CD14-positive monocyte (primary cell): ENCODE results near the gene SGK1. TPM values are rescaled to one million over a fixed set of nuclear protein-coding genes. Genes with fewer than 3 reads are reported as not detected.
"Not testable (repeated sequence)": the region's sequence is repeated elsewhere in the genome, so short reads cannot be mapped to it uniquely, and the experiment has no call there.

Source experiments
- DNase-seq, 3 donors: peaks; one replicate each; pipeline ENCODE4 v3.0.0-alpha.2; 2011 to 2022
- H2AFZ ChIP-seq: 2 replicates; pipeline ENCODE4 v1.6.0; 2012; ENCODE audit warnings: mild to moderate bottlenecking, low read depth, low read length, inconsistent platforms; ENCODE audit not compliant: insufficient read depth, poor library complexity, severe bottlenecking
- H3K27ac ChIP-seq, 2 donors: 1 replicate in 1 of 2; 2 replicates in 1 of 2; pipeline ENCODE4 v1.5.1; 2012 to 2013; ENCODE audit warnings: low read length in 2 of 2, control low read depth in 1 of 2, inconsistent platforms in 1 of 2, low read depth in 1 of 2, mild to moderate bottlenecking in 1 of 2
- H3K27me3 ChIP-seq, 2 donors: one replicate each; pipeline versions ENCODE4 v1.6.0 to v1.6.1; 2011 to 2013; ENCODE audit warnings: low read length in 2 of 2; ENCODE audit not compliant: control insufficient read depth in 2 of 2, insufficient read depth in 2 of 2
- H3K36me3 ChIP-seq, 2 donors: replicated peaks in 1 of 2; 1 replicate in 1 of 2; 2 replicates in 1 of 2; pipeline versions ENCODE4 v1.5.1 to v1.6.1; 2012 to 2013; ENCODE audit warnings: low read length in 2 of 2, control low read depth in 1 of 2, inconsistent platforms in 1 of 2, mild to moderate bottlenecking in 1 of 2; ENCODE audit not compliant: insufficient read depth in 2 of 2, control insufficient read depth in 1 of 2
- H3K4me1 ChIP-seq, 2 donors: 1 replicate in 1 of 2; 2 replicates in 1 of 2; pipeline versions ENCODE4 v1.5.1 to v1.6.1; 2012 to 2013; ENCODE audit warnings: low read length in 2 of 2, control low read depth in 1 of 2, inconsistent platforms in 1 of 2, mild to moderate bottlenecking in 1 of 2, moderate library complexity in 1 of 2; ENCODE audit not compliant: insufficient read depth in 2 of 2, control insufficient read depth in 1 of 2
- H3K4me2 ChIP-seq: replicated peaks from 2 replicates; pipeline ENCODE3; 2012; ENCODE audit warnings: low read length, moderate library complexity, mild to moderate bottlenecking; ENCODE audit not compliant: poor library complexity, severe bottlenecking; ENCODE audit errors: extremely low read depth
- H3K4me3 ChIP-seq, 3 experiments: fragments of 200-600 bp in 1 of 3; sonication (generic) in 1 of 3; replicated peaks in 1 of 3; 1 replicate in 2 of 3; 2 replicates in 1 of 3; pipeline ENCODE4 v1.5.1; 2011 to 2013; ENCODE audit warnings: low read length in 3 of 3, mild to moderate bottlenecking in 3 of 3, control low read depth in 2 of 3, low read depth in 2 of 3, inconsistent platforms in 1 of 3, moderate library complexity in 1 of 3
- H3K79me2 ChIP-seq: 2 replicates; pipeline ENCODE4 v1.6.0; 2012; ENCODE audit warnings: mild to moderate bottlenecking, control low read depth, inconsistent platforms, low read length, moderate library complexity; ENCODE audit not compliant: insufficient read depth
- H3K9ac ChIP-seq: 2 replicates; pipeline ENCODE4 v1.6.0; 2017; ENCODE audit warnings: low read length, mild to moderate bottlenecking; ENCODE audit not compliant: insufficient read depth, poor library complexity, severe bottlenecking
- H3K9me3 ChIP-seq, 2 donors: replicated peaks in 1 of 2; 1 replicate in 1 of 2; 2 replicates in 1 of 2; pipeline versions ENCODE4 v1.5.1 to v1.6.1; 2012 to 2013; ENCODE audit warnings: low read length in 2 of 2, control low read depth in 1 of 2; ENCODE audit not compliant: control insufficient read depth in 1 of 2, insufficient read depth in 1 of 2
- H4K20me1 ChIP-seq: 2 replicates; pipeline ENCODE4 v1.6.0; 2012; ENCODE audit warnings: mild to moderate bottlenecking, low read length, control low read depth, moderate library complexity; ENCODE audit not compliant: insufficient read depth
- H3K27ac Mint-ChIP-seq, 7 donors: one replicate each; pipeline ENCODE4 v1.8.0; 2020; ENCODE audit warnings: mild to moderate bottlenecking in 7 of 7, mixed read lengths in 7 of 7, moderate library complexity in 6 of 7, inconsistent platforms in 2 of 7
- H3K27me3 Mint-ChIP-seq, 3 donors: one replicate each; pipeline ENCODE4 v1.8.0; 2021 to 2022; ENCODE audit warnings: low read depth in 3 of 3, mild to moderate bottlenecking in 3 of 3, mixed read lengths in 3 of 3, moderate library complexity in 3 of 3, inconsistent platforms in 1 of 3
- H3K36me3 Mint-ChIP-seq, 2 donors: one replicate each; pipeline ENCODE4 v1.8.0; 2020; ENCODE audit warnings: mixed read lengths in 2 of 2, inconsistent platforms in 1 of 2, mild to moderate bottlenecking in 1 of 2
- H3K4me1 Mint-ChIP-seq: one replicate; pipeline ENCODE4 v1.8.0; 2020; ENCODE audit warnings: mild to moderate bottlenecking, mixed read lengths
- H3K4me3 Mint-ChIP-seq, 2 donors: one replicate each; pipeline ENCODE4 v1.8.0; 2020; ENCODE audit warnings: mild to moderate bottlenecking in 2 of 2, mixed read lengths in 2 of 2, moderate library complexity in 1 of 2
- H3K9me3 Mint-ChIP-seq, 7 donors: one replicate each; pipeline ENCODE4 v1.8.0; 2020 to 2022; ENCODE audit warnings: mixed read lengths in 7 of 7, mild to moderate bottlenecking in 6 of 7, moderate library complexity in 6 of 7, inconsistent platforms in 2 of 7
- CTCF ChIP-seq: fragments of 200-600 bp; IDR thresholded peaks from one replicate; pipeline ENCODE4 v1.8.0; 2022; ENCODE audit warnings: antibody characterized with exemption, mild to moderate bottlenecking
- WGBS: methylation state at CpG from one replicate; pipeline ENCODE4 v1.1.5; 2013; ENCODE audit warnings: missing lambda C conversion rate; ENCODE audit not compliant: insufficient coverage; 5-methylcytosine and 5-hydroxymethylcytosine counted together
- intact Hi-C, 2 donors: fragments of 100-400 bp; cut with micrococcal nuclease; formaldehyde crosslinking; loops; one replicate each; pipeline versions ENCODE4 v1.15.0 to v1.15.1; 2023
- polyA plus RNA-seq, 3 donors: library from polyadenylated mRNA; depleted of rRNA in 1 of 3; unstranded in 2 of 3; stranded (reverse) in 1 of 3; fragments of 300-500 nt in 2 of 3; fragments of >200 nt in 1 of 3; fragmentation: Illumina TruSeq in 2 of 3; gene quantifications; 1 replicate in 2 of 3; 2 replicates in 1 of 3; pipeline ENCODE4 v1.2.3, GENCODE V29; 2012 to 2021

The SGK1 gene
- polyA plus RNA-seq, 3 donors, result 373 to 419 (median 407) TPM

- H2AFZ ChIP-seq, result no peak overlapping the region
- H3K4me3 ChIP-seq, result no peak overlapping the region
- peaks cover 23 to 27% of the 10 kb centered on the region in 2 donors for H3K4me1 ChIP-seq
- no peak overlapping the region for H3K9ac ChIP-seq
- H3K9me3 Mint-ChIP-seq, result no peaks in the 10 kb centered on the region
- H3K27me3 Mint-ChIP-seq, result peaks cover 0 to 1% (median 1%) of the 10 kb centered on the region in 3 donors
- no peak for DNase-seq
- H3K79me2 ChIP-seq, result no peaks in the 10 kb centered on the region
- H3K36me3 ChIP-seq, result no peaks in the 10 kb centered on the region
- no peak overlapping the region for H3K4me3 Mint-ChIP-seq
- intact Hi-C loops, result no loop called here
- no peaks in the 10 kb centered on the region for H3K27me3 ChIP-seq
- H3K27ac Mint-ChIP-seq, result no peak overlapping the region
- H3K27ac ChIP-seq, result no peak overlapping the region
- WGBS, result 100% methylated on average over 1 of the region's 6 CpGs
- no peaks in the 10 kb centered on the region for H4K20me1 ChIP-seq
- no peaks in the 10 kb centered on the region for H3K9me3 ChIP-seq
- no peaks in the 10 kb centered on the region for H3K36me3 Mint-ChIP-seq
- H3K4me1 Mint-ChIP-seq, result peaks cover 30% of the 10 kb centered on the region
- no peak overlapping the region for H3K4me2 ChIP-seq
- no peak for TF ChIP-seq CTCF
These were observed 36.5 kb downstream of the SGK1 start for GRCh38 chr6:134281388-134281787.

GRCh38 chr6:134278000-134278399 lies 39.9 kb downstream of the SGK1 start:
- intact Hi-C loops, result loop anchor here in 1 of 2 donors (5.0 kb wide), 1 partner anchor 36 kb away; no protein-coding TSS in a partner anchor

GRCh38 chr6:134276891-134277377 lies 41.0 kb downstream of the SGK1 start:
- Mint-ChIP-seq H3K4me3 (peak overlapping the region; percentile 27 to 73), H3K4me1 (peaks cover 39% of the 10 kb centered on the region), H3K27ac (peak overlapping the region; percentile 91 to 99 (median 97))
- H3K36me3 Mint-ChIP-seq, H3K9me3 ChIP-seq, H3K79me2 ChIP-seq, H3K9me3 Mint-ChIP-seq, H3K36me3 ChIP-seq, H3K27me3 Mint-ChIP-seq, H3K27me3 ChIP-seq, H4K20me1 ChIP-seq: not testable (repeated sequence)
- no CpG with 5 or more reads among the region's 4 CpGs for WGBS
- intact Hi-C loops, result loop anchor here in 1 of 2 donors (5.0 kb wide), 1 partner anchor 35 kb away; no protein-coding TSS in a partner anchor
- Histone ChIP-seq H3K4me2 (peak overlapping the region; percentile 53), H3K4me1 (peaks cover 34 to 40% of the 10 kb centered on the region in 2 donors), H3K27ac (peak overlapping the region; percentile 87 to 88), H2AFZ (peak overlapping the region; percentile 30), H3K4me3 (peak overlapping the region in 1 of 3 experiments; percentile 34), H3K9ac (peak overlapping the region; percentile 35)
- DNase-seq, result peak; percentile 22 to 39 (median 38)

More at GRCh38 chr6:134278000-134278399, 39.9 kb downstream of the SGK1 start:
- Mint-ChIP-seq H3K9me3 (no peaks in the 10 kb centered on the region), H3K4me1 (peaks cover 34% of the 10 kb centered on the region), H3K27ac (peak overlapping the region in 4 of 7 donors; percentile 62 to 99 (median 94)), H3K27me3 (peaks cover 0 to 2% (median under 1%) of the 10 kb centered on the region in 3 donors), H3K4me3 (no peak overlapping the region), H3K36me3 (no peaks in the 10 kb centered on the region)
- no peaks in the 10 kb centered on the region for H4K20me1 ChIP-seq
- H3K4me2 ChIP-seq, result no peak overlapping the region
- H3K27ac ChIP-seq, result peak overlapping the region in 1 of 2 donors; percentile 87
- H3K27me3 ChIP-seq, result no peaks in the 10 kb centered on the region
- 96% methylated on average over 4 of the region's 6 CpGs for WGBS
- no peak overlapping the region for H3K4me3 ChIP-seq
- H3K9me3 ChIP-seq, result no peaks in the 10 kb centered on the region
- no peaks in the 10 kb centered on the region for H3K79me2 ChIP-seq
- H3K9ac ChIP-seq, result no peak overlapping the region
- no peak for DNase-seq
- H3K4me1 ChIP-seq, result peaks cover 28 to 32% of the 10 kb centered on the region in 2 donors
- H2AFZ ChIP-seq, result no peak overlapping the region
- TF ChIP-seq CTCF, result no peak
- no peaks in the 10 kb centered on the region for H3K36me3 ChIP-seq
